ENCODE data around the gene SERPINB10.

The SERPINB10 gene

GRCh38 chr18:63977040-63977439 lies 69.3 kb downstream of the SERPINB10 start:
- Histone ChIP-seq H3K9me3 (ENCODE audit: control insufficient read depth, insufficient read depth, low read depth, low read length) (no peaks in the 10 kb centered on the region), H3K36me3 (ENCODE audit: control insufficient read depth in 2 of 2, insufficient read depth in 1 of 2, low read length in 2 of 2) (peaks cover 0 to 8% of the 10 kb centered on the region in 2 experiments; a peak in 1 of 3 replicates), H3K27ac (ENCODE audit: extremely low read depth, low read depth, low read length) (no peak overlapping the region), H3K4me3 (ENCODE audit: low read depth, low read length) (no peak overlapping the region), H3K4me1 (ENCODE audit: control insufficient read depth, insufficient read depth, low read length) (no peaks in the 10 kb centered on the region)
- TF ChIP-seq ZNF677 (tag by site-specific recombination; IDR thresholded peaks at IDR 0.05) = no peak
- TF ChIP-seq OSR2 (tag by site-specific recombination; IDR thresholded peaks at IDR 0.05) = no peak
- no peak for TF ChIP-seq YY2 (tag by site-specific recombination; IDR thresholded peaks at IDR 0.05)
- no peak for TF ChIP-seq ZNF521 (tag by site-specific recombination; IDR thresholded peaks at IDR 0.05)
- no peak for TF ChIP-seq HIC1 (tag by site-specific recombination; IDR thresholded peaks at IDR 0.05)
- TF ChIP-seq ZNF214 (tag by site-specific recombination; IDR thresholded peaks at IDR 0.05; ENCODE audit: borderline replicate concordance) = no peak
- POLR2A ChIA-PET = no interaction called here
- CTCF ChIA-PET = interaction anchor here (1.2 to 4.0 kb wide), 3 partner anchors 17 to 466 kb away, joined by 3 to 19 read pairs (median 18); no protein-coding TSS in a partner anchor

GRCh38 chr18:63979409-63979920 lies 71.7 kb downstream of the SERPINB10 start:
- POLR2A ChIA-PET = interaction anchor here (0.6 kb wide), 1 partner anchor 9 kb away, joined by 3 read pairs; no protein-coding TSS in a partner anchor
- Histone ChIP-seq H3K9me3 (ENCODE audit: control insufficient read depth, insufficient read depth, low read depth, low read length) (no peaks in the 10 kb centered on the region), H3K4me1 (ENCODE audit: control insufficient read depth, insufficient read depth, low read length) (no peaks in the 10 kb centered on the region), H3K27ac (ENCODE audit: extremely low read depth, low read depth, low read length) (no peak overlapping the region), H3K36me3 (ENCODE audit: control insufficient read depth in 2 of 2, insufficient read depth in 1 of 2, low read length in 2 of 2) (peaks cover 0 to 8% of the 10 kb centered on the region in 2 experiments; a peak in 1 of 3 replicates), H3K4me3 (ENCODE audit: low read depth, low read length) (no peak overlapping the region)
- CTCF ChIA-PET = interaction anchor here (0.6 to 1.5 kb wide), 10 partner anchors 12 to 1327 kb away, joined by 3 to 13 read pairs (median 4); no protein-coding TSS in a partner anchor
- TF ChIP-seq CTCF (tag by site-specific recombination; IDR thresholded peaks at IDR 0.05) (peak; percentile 52; the same call in 1 of the 2 replicates), ZNF184 (tag by site-specific recombination; IDR thresholded peaks at IDR 0.05) (no peak), ZNF654 (tag by site-specific recombination; IDR thresholded peaks at IDR 0.05; ENCODE audit: low read depth) (peak; percentile 71), ZNF174 (tag by site-specific recombination; IDR thresholded peaks at IDR 0.05) (no peak), GFI1B (tag by site-specific recombination; IDR thresholded peaks at IDR 0.05) (no peak), ZNF580 (tag by site-specific recombination; IDR thresholded peaks at IDR 0.05) (no peak), ZNF510 (tag by site-specific recombination; IDR thresholded peaks at IDR 0.05; ENCODE audit: insufficient replicate concordance) (no peak), ZNF354C (tag by site-specific recombination; IDR thresholded peaks at IDR 0.05; ENCODE audit: borderline replicate concordance, low read depth) (no peak), MZF1 (tag by site-specific recombination; IDR thresholded peaks at IDR 0.05; ENCODE audit: borderline replicate concordance) (no peak), ZXDB (tag by site-specific recombination; IDR thresholded peaks at IDR 0.05) (no peak), ZNF350 (tag by site-specific recombination; IDR thresholded peaks at IDR 0.05) (no peak), ZNF707 (tag by site-specific recombination; IDR thresholded peaks at IDR 0.05) (no peak), ZNF292 (tag by site-specific recombination; IDR thresholded peaks at IDR 0.05; ENCODE audit: borderline replicate concordance, low read depth) (no peak)

All from HEK293 (cell line).